GM12875 (cell line): ENCODE data around the gene PTPRK.

ENCODE experiments used
- H3K4me3 ChIP-seq: one replicate; pipeline ENCODE4 v1.5.1; 2011; ENCODE audit warnings: low read depth, low read length, control low read depth
- CTCF ChIP-seq: IDR thresholded peaks from 2 replicates; pipeline ENCODE4 v1.5.1; 2011; ENCODE audit warnings: low read depth, mild to moderate bottlenecking, control low read depth, inconsistent platforms, low read length, moderate library complexity, borderline replicate concordance; ENCODE audit not compliant: insufficient read depth

The PTPRK gene

GRCh38 chr6:127921982-127922381 is 598.4 kb downstream of the PTPRK start:
- no peak for TF ChIP-seq CTCF
- H3K4me3 ChIP-seq = no peak overlapping the region

GRCh38 chr6:127920804-127921203 is 599.6 kb downstream of the PTPRK start:
- no peak for TF ChIP-seq CTCF

More at GRCh38 chr6:127920804-127921203, 599.6 kb downstream of the PTPRK start:
- no peak overlapping the region for H3K4me3 ChIP-seq
